Thoracic aorta (tissue), 2 donors: ENCODE data around the gene CYP27C1. TPM values are rescaled to one million over a fixed set of nuclear protein-coding genes. Genes with fewer than 3 reads are reported as not detected.

Experiments
- ATAC-seq: fragments of 150-250 bp; one replicate; pipeline ENCODE4 v1.8.0; 2017; ENCODE audit warnings: low read depth; ENCODE audit not compliant: insufficient number of reproducible peaks, low FRiP score
- DNase-seq: peaks from one replicate; pipeline ENCODE4 v3.0.0-alpha.2; 2020; ENCODE audit warnings: low spot score
- H3K27ac ChIP-seq, 2 donors: fragments of 200-600 bp; sonication (generic); 1 replicate in 1 of 2; 2 replicates in 1 of 2; pipeline ENCODE4 v1.5.1; 2016; ENCODE audit warnings: mild to moderate bottlenecking in 2 of 2, moderate library complexity in 2 of 2
- H3K27me3 ChIP-seq: fragments of 200-600 bp; sonication (generic); replicated peaks from 2 replicates; pipeline ENCODE4 v1.6.0; 2016; ENCODE audit warnings: mild to moderate bottlenecking; ENCODE audit not compliant: insufficient read depth
- H3K36me3 ChIP-seq: fragments of 200-600 bp; sonication (generic); one replicate; pipeline ENCODE4 v1.5.1; 2016
- H3K4me1 ChIP-seq, 2 donors: fragments of 200-600 bp; sonication (generic); 1 replicate in 1 of 2; 2 replicates in 1 of 2; pipeline versions ENCODE4 v1.5.1 to v1.6.0; 2016; ENCODE audit warnings: low read depth in 2 of 2, mild to moderate bottlenecking in 1 of 2; ENCODE audit not compliant: control insufficient read depth in 1 of 2
- H3K4me3 ChIP-seq: fragments of 200-600 bp; sonication (generic); 2 replicates; pipeline ENCODE4 v1.5.1; 2016; ENCODE audit warnings: mild to moderate bottlenecking
- H3K9me3 ChIP-seq: fragments of 200-600 bp; sonication (generic); 2 replicates; pipeline ENCODE4 v1.5.1; 2016
- total RNA-seq, 2 donors: library from RNA; depleted of rRNA; stranded (reverse); fragments of >200 nt; gene quantifications; one replicate each; pipeline versions ENCODE4 v1.1.0 to v1.2.3, GENCODE V29; 2016
- TF ChIP-seq, protein P1 (sequence below): fragments of 200-600 bp; sonication (generic); IDR thresholded peaks from one replicate; pipeline ENCODE4 v1.5.1; 2019; ENCODE audit warnings: antibody characterized with exemption

CYP27C1 gene
- total RNA-seq, 2 donors from 2014 or later: 0.35 TPM; not detected in 1

DNA sequence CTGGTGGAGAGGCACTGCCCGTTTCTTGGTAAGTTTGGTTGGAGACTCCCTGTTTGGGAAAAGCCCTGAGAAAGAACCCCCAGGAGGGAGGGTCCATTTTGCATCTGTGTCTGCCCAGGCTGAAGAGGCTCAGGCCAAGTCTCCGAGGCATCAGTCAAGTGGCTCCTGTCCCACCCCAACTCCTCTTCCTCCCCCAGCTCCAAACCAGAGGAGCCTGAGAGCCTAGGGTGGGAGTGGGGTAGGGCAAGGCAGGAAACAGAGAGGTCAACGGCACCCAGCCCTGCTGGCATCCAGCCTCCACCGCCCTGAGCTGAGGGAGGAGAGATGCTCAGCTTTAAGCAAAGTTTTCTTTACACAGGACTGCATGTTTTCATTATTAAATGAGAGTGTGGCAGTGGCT lies 38.2 kb downstream of the CYP27C1 start:
- peaks cover 4% of the 10 kb centered on the region for H3K9me3 ChIP-seq
- no peak overlapping the region for H3K27ac ChIP-seq
- H3K4me1 ChIP-seq: no peaks in the 10 kb centered on the region
- TF ChIP-seq, protein P1, sequence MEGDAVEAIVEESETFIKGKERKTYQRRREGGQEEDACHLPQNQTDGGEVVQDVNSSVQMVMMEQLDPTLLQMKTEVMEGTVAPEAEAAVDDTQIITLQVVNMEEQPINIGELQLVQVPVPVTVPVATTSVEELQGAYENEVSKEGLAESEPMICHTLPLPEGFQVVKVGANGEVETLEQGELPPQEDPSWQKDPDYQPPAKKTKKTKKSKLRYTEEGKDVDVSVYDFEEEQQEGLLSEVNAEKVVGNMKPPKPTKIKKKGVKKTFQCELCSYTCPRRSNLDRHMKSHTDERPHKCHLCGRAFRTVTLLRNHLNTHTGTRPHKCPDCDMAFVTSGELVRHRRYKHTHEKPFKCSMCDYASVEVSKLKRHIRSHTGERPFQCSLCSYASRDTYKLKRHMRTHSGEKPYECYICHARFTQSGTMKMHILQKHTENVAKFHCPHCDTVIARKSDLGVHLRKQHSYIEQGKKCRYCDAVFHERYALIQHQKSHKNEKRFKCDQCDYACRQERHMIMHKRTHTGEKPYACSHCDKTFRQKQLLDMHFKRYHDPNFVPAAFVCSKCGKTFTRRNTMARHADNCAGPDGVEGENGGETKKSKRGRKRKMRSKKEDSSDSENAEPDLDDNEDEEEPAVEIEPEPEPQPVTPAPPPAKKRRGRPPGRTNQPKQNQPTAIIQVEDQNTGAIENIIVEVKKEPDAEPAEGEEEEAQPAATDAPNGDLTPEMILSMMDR: no peak
- DNase-seq (no peak), ATAC-seq (no peak)
- no peaks in the 10 kb centered on the region for H3K27me3 ChIP-seq
- H3K36me3 ChIP-seq: no peaks in the 10 kb centered on the region
- H3K4me3 ChIP-seq: no peak overlapping the region

DNA sequence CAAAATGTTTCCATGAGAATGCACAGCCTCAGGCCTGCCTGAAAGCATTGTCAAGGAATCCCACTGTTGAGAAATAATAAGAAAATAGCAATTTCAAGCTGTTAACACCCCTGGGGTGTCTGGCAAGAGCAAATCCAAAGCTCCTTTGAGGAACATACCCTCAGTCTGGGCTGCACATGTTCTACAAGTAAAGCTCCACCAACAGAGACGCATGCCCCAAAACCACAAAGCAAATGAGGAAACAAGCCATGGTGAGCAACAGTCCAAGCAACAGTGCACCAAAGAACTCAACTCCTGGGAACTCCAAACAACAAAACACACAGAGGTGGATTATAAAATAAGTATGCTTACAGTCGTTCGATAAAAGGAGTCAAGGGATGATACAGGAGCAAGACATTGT lies 40.3 kb downstream of the CYP27C1 start:
- TF ChIP-seq, protein P1: no peak
- H3K4me1 ChIP-seq: peaks cover 0 to 7% of the 10 kb centered on the region in 2 donors
- no peaks in the 10 kb centered on the region for H3K36me3 ChIP-seq
- DNase-seq: no peak
- no peaks in the 10 kb centered on the region for H3K27me3 ChIP-seq
- no peak overlapping the region for H3K27ac ChIP-seq
- H3K9me3 ChIP-seq: peaks cover 4% of the 10 kb centered on the region
- no peak for ATAC-seq
- H3K4me3 ChIP-seq: no peak overlapping the region

DNA sequence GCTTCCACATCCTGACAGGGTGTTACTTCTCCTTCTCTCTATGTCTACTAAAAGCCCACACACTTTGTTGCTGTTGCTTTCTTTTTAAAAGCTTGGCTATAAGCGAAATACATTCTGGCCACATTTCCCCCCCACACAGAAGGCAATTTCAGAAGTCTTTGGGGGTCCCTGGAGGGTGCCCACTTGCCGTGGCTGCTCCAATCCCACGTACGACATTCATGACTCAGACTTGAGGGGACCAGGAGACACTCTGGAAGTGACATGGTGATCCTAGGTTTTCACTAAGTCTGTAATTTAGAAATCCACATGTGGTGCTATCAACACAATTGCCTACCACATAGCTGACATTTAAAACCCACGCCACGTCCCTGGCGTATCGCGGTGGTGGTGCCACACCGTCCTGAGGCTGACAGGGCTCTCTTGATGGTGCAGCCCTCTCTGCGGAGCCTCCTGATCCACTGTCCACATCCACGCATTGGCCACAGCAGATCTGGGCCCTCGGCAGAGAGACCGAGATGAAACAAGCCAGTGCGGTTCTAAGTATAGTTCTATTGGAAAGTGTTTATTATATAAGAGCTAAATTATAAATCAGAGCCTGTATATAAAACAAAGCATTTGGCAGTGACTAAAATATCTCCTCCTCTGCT lies 42.4 kb downstream of the CYP27C1 start:
- Histone ChIP-seq H3K4me3 (no peak overlapping the region), H3K9me3 (peaks cover 4% of the 10 kb centered on the region), H3K4me1 (peaks cover 0 to 16% of the 10 kb centered on the region in 2 donors), H3K27me3 (no peaks in the 10 kb centered on the region), H3K36me3 (no peaks in the 10 kb centered on the region), H3K27ac (no peak overlapping the region)
- TF ChIP-seq, protein P1: no peak
- DNase-seq (no peak), ATAC-seq (no peak)

DNA sequence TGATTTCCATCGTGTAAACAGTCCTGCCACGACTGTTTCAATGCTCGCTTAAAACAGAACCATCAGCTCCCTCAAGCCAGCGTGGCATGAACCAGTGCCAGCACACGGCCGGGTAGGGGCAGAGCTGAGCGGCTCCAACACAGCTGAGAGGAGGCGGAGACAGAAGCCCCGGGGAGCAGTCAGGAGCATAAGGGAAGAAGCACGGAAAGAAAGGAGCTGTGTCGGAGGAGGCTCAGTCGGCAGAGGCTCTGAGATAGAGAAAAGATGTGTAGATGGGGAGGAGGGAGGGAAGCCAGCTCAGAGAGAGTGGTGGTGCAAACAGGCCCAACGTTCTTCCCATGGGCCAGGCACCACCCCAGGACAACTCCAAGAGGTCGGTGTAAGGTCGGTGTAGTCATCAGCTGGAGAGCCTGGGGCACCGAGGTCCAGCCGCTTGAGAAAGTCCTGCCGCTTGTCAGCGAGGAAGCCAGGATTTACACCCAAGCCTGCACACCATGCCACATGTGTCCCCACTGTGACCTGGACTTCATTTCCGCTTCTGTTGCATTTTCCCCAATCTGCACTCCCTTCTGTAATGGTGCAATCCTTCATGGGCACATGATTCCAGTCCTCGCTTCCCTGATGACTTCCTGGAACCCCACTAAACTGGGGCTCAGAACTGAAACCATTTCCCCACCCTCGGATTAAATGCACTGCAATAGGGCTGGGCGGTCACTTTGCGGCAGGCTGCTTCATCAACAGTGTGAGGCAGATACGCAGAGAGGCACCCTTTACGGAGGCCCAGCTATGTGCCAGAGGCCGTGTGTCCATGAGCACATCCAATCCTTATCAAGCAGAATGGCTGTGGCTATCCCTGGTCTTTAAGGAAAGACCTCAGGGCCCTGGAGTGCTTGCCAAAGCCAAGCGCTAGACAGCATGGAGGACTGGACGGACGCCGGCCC lies 43.5 kb downstream of the CYP27C1 start:
- Histone ChIP-seq H3K4me3 (no peak overlapping the region), H3K36me3 (no peaks in the 10 kb centered on the region), H3K27ac (no peak overlapping the region), H3K4me1 (peaks cover 0 to 19% of the 10 kb centered on the region in 2 donors), H3K9me3 (peaks cover 4% of the 10 kb centered on the region), H3K27me3 (no peaks in the 10 kb centered on the region)
- DNase-seq: no peak
- TF ChIP-seq, protein P1: no peak
- ATAC-seq: no peak

DNA sequence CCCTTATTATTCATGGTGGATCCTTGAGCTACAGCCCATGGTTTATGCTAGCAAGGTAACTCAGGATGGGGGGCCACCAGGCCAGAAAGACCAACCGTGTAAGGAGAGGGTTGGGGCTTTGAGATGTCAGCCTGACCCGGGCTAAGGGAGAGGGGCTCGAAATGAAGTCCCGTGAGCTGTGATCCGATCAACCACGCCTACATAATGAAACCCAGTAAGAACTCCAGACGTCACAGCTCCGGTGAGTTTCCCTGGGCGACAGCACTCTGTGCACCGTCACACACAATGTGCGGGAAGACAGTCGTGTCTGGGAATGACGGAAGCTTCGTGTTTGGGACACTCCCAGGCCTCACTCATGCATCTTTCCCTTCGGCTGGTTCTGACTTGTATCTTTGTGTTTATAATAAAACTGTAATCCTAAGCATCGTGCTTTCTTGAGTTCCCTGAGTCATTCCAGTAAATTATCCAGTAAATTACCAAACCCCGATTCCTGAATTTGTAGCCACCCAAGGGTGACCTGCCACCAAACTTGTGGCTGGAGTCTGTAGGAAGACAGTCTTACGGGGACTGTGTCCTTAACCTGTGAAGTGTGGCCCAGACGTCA lies 44.2 kb downstream of the CYP27C1 start:
- Histone ChIP-seq H3K27ac (no peak overlapping the region), H3K9me3 (peaks cover 4% of the 10 kb centered on the region), H3K4me1 (peaks cover 0 to 19% of the 10 kb centered on the region in 2 donors), H3K27me3 (no peaks in the 10 kb centered on the region), H3K4me3 (no peak overlapping the region), H3K36me3 (no peaks in the 10 kb centered on the region)
- no peak for DNase-seq
- no peak for ATAC-seq
- TF ChIP-seq, protein P1: no peak
